Activated T-cell treated with anti-CD3 and anti-CD28 coated beads, Interleukin-2, amount 50 U/mL, for 24 hours (primary cell): Measurements from ENCODE around the gene SMOC1.

Experiments used
- DNase-seq: peaks from one replicate; pipeline ENCODE4 v3.0.0-alpha.2; 2020
- H3K27ac Mint-ChIP-seq: 2 replicates; pipeline ENCODE4 v1.8.0; 2020; ENCODE audit warnings: mild to moderate bottlenecking, mixed read lengths
- H3K27me3 Mint-ChIP-seq: 2 replicates; pipeline ENCODE4 v1.8.0; 2020; ENCODE audit warnings: mixed read lengths
- H3K36me3 Mint-ChIP-seq: 2 replicates; pipeline ENCODE4 v1.8.0; 2020; ENCODE audit warnings: low read depth, mixed read lengths
- H3K4me1 Mint-ChIP-seq: 2 replicates; pipeline ENCODE4 v1.8.0; 2020; ENCODE audit warnings: low read depth, mixed read lengths
- H3K4me3 Mint-ChIP-seq: 2 replicates; pipeline ENCODE4 v1.8.0; 2020; ENCODE audit warnings: mild to moderate bottlenecking, moderate library complexity, mixed read lengths
- H3K9me3 Mint-ChIP-seq: 2 replicates; pipeline ENCODE4 v1.8.0; 2020; ENCODE audit warnings: mixed read lengths

SMOC1 gene

DNA sequence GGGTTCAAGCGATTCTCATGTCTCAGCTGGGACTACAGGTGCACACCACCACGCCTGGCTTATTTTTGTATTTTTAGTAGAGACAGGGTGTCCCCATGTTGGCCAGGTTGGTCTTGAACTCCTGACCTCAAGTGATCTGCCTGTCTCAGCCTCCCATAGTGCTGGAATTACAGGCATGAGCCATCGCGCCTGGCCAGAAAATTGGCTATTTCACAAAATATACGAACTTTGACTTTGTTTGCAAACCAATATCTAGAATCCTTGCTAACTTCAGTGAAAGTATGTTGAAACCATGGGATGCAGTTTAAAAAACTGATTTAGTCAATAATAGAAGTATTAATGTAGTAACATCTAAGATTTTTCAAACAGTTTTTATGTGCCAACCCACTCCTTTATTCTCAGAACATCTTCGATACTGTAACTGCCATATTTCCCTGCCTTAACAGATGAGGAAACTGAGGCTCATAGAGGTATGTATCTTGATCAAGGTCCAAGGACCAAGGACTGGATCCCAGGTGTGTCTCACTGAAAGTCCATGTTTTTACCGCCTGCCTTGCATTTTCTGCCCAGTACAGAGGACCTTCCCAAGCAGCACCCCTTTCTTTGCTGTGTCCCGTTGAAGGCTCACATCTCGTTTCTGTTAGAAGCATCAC is 54.5 kb downstream of the SMOC1 start:
- no peak for DNase-seq
- Mint-ChIP-seq H3K36me3 (no peaks in the 10 kb centered on the region), H3K9me3 (no peaks in the 10 kb centered on the region), H3K27ac (no peak overlapping the region), H3K4me1 (no peaks in the 10 kb centered on the region), H3K4me3 (no peak overlapping the region), H3K27me3 (peaks cover 18% of the 10 kb centered on the region)

GRCh38 chr14:69937367-69938081 is 58.3 kb downstream of the SMOC1 start:
- no peaks in the 10 kb centered on the region for H3K9me3 Mint-ChIP-seq
- H3K36me3 Mint-ChIP-seq: no peaks in the 10 kb centered on the region
- DNase-seq: no peak
- H3K4me1 Mint-ChIP-seq: no peaks in the 10 kb centered on the region
- H3K27ac Mint-ChIP-seq: no peak overlapping the region
- H3K4me3 Mint-ChIP-seq: no peak overlapping the region
- peaks cover 20% of the 10 kb centered on the region for H3K27me3 Mint-ChIP-seq

GRCh38 chr14:69938751-69939150 is 59.5 kb downstream of the SMOC1 start:
- Mint-ChIP-seq H3K36me3 (no peaks in the 10 kb centered on the region), H3K4me3 (no peak overlapping the region), H3K27me3 (peaks cover 25% of the 10 kb centered on the region), H3K4me1 (no peaks in the 10 kb centered on the region), H3K9me3 (no peaks in the 10 kb centered on the region), H3K27ac (no peak overlapping the region)
- DNase-seq: no peak

- Mint-ChIP-seq H3K4me1 (no peaks in the 10 kb centered on the region), H3K9me3 (peaks cover 14% of the 10 kb centered on the region), H3K36me3 (no peaks in the 10 kb centered on the region), H3K27ac (no peak overlapping the region), H3K4me3 (no peak overlapping the region), H3K27me3 (peaks cover 28% of the 10 kb centered on the region)
- DNase-seq: no peak
These were observed 62.8 kb downstream of the SMOC1 start for GRCh38 chr14:69941768-69942742.

DNA sequence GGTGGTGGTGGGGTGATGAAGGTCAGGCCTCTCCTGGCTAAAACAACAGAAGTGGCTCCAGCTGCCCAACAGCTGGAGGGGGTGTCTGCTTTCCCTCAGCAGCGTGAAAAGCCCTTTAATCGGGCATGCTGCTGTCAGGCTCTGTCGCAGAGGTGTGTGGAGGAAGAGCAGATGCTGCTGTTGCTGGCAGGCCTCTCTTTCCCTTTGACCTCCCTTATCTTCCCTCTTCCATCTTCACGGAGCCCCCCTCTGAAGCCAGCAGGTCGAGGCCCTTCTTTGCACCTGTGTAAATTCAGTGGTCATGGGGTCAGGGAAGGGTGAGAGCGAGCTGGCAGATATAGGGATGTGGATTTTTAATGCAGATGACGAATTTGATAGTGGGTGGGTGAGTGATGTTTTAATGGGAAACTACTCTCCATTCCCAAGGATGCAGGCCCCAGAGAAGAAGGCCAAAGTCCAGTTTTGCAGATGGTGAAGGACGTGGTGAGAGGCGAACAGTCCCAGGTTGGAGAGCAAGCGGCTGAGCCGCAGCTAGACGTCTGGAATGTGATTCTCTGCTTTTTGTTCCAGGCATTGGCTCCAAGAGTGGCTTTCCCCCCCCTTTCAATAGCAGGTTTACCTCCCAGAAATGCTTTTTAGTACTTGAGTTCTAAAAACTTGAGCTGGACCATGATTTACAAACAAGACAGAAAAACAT is 64.0 kb downstream of the SMOC1 start:
- Mint-ChIP-seq H3K9me3 (peaks cover 14% of the 10 kb centered on the region), H3K4me3 (no peak overlapping the region), H3K4me1 (no peaks in the 10 kb centered on the region), H3K27ac (no peak overlapping the region), H3K27me3 (peaks cover 24% of the 10 kb centered on the region), H3K36me3 (no peaks in the 10 kb centered on the region)
- DNase-seq: no peak

DNA sequence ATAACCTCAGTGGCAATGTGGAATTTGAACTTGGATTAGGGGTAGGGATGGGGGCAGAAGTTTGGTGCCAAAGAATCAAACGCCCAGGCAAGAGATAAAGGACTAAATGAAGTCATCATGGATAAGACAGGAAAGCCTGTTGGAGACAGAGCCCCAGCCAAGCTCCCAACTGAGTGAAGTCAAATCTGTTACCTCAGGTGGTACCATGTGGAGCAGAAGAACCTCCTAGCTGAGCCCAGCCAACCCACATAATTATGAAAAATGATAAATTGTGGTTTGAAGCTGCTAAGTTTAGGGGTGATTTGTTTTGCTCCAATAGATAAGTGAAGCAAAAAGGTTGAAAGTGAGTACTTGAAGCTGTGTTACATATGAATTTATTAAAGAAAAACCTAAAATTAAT is 66.1 kb downstream of the SMOC1 start:
- Mint-ChIP-seq H3K4me1 (no peaks in the 10 kb centered on the region), H3K27ac (no peak overlapping the region), H3K4me3 (no peak overlapping the region), H3K36me3 (no peaks in the 10 kb centered on the region), H3K9me3 (peaks cover 14% of the 10 kb centered on the region), H3K27me3 (peaks cover 30% of the 10 kb centered on the region)
- no peak for DNase-seq

- Mint-ChIP-seq H3K9me3 (peaks cover 15% of the 10 kb centered on the region), H3K4me1 (no peaks in the 10 kb centered on the region), H3K4me3 (no peak overlapping the region)
These were observed 66.7 kb downstream of the SMOC1 start for GRCh38 chr14:69945912-69946311.

DNA sequence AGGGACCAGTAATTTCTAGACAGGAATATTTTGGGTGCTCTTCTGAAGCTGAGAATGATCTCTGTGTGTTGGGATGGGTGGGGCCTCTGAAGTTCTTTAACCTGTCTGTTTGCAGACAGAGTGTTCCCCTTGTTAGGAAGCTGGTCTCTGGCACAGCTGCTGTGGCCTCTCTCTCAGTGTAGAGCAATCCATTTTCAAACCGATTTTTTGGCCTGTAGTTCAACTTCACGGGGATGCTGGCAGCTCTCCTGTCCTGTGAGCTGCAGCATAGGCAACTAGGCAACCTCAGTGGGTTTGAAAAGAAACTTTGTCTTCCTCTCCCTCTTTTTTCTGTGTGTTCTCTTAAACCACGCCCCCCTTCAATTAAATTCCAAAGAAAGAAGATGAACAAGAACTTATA is 69.1 kb downstream of the SMOC1 start:
- H3K27me3 Mint-ChIP-seq: peaks cover 25% of the 10 kb centered on the region
- H3K4me3 Mint-ChIP-seq: no peak overlapping the region
- H3K4me1 Mint-ChIP-seq: no peaks in the 10 kb centered on the region
- H3K9me3 Mint-ChIP-seq: peaks cover 17% of the 10 kb centered on the region
- no peak overlapping the region for H3K27ac Mint-ChIP-seq
- no peaks in the 10 kb centered on the region for H3K36me3 Mint-ChIP-seq
- DNase-seq: no peak

More at GRCh38 chr14:69945912-69946311, 66.7 kb downstream of the SMOC1 start:
- Mint-ChIP-seq H3K27ac (no peak overlapping the region), H3K36me3 (no peaks in the 10 kb centered on the region), H3K27me3 (peaks cover 32% of the 10 kb centered on the region)
- no peak for DNase-seq

DNA sequence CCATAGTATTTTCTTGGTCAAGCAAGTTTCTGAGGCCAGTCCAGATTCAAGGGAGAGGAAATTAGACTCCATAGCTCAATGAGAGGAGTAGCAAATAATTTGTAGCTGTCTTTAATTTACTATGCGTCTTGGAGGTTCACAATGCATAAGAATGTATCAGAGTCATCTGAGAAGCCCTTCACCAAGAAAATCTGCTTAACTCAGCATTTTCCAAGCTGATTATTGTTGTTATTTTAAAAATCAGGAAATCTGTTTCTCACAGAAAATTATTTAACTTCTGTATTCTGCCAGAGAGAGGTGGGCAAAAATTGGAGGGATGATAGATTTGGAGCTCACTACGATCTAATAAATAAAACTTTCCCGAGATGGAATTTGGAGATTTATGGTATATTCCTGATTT is 72.0 kb downstream of the SMOC1 start:
- Mint-ChIP-seq H3K27me3 (peaks cover 30% of the 10 kb centered on the region), H3K36me3 (no peaks in the 10 kb centered on the region), H3K27ac (no peak overlapping the region), H3K9me3 (peaks cover 3% of the 10 kb centered on the region), H3K4me1 (no peaks in the 10 kb centered on the region), H3K4me3 (no peak overlapping the region)
- DNase-seq: no peak

DNA sequence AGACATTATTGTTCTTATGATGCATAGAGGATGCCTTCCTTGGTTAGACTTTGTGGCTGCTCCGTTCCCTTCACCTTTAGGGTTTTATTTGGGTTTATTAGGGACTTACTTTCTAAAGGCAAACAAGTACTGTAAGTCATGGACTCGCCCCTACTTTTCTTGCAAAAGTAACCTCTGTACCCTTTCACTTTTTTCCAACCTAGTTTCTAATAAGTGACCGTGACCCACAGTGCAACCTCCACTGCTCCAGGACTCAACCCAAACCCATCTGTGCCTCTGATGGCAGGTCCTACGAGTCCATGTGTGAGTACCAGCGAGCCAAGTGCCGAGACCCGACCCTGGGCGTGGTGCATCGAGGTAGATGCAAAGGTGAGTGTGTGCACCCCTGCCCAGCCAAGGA is 72.7 kb downstream of the SMOC1 start:
- Mint-ChIP-seq H3K27ac (no peak overlapping the region), H3K9me3 (peaks cover 3% of the 10 kb centered on the region), H3K36me3 (no peaks in the 10 kb centered on the region), H3K4me3 (no peak overlapping the region), H3K4me1 (no peaks in the 10 kb centered on the region), H3K27me3 (peaks cover 34% of the 10 kb centered on the region)
- no peak for DNase-seq

DNA sequence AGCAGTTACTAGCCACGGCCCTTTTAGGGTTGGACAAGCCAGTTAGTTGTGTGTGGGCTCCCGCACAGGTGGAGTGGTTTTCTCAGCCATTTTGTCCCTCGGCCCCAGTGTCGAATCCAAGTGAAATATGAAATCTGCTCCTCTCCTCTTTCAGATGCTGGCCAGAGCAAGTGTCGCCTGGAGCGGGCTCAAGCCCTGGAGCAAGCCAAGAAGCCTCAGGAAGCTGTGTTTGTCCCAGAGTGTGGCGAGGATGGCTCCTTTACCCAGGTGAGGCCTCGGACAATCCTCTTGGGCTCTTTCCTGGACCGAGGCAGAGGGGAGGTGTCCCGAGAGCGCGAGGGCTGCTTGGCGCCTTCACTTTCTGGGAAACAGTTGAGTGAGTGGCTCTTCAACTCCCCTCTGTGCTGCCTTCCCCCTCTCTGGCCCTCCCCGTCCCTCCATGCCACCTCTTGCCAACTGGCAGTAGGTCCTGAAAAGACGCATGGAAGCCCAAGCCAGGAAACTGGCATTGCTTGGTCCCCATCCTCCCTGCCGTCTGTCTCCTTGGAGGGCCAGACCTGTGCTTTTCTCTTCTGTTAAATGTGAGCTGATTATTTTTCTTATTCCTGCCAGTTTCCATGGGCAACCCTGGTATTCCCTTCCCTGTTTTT is 74.2 kb downstream of the SMOC1 start:
- Mint-ChIP-seq H3K4me1 (no peaks in the 10 kb centered on the region), H3K36me3 (no peaks in the 10 kb centered on the region), H3K27me3 (peaks cover 36% of the 10 kb centered on the region), H3K27ac (no peak overlapping the region), H3K9me3 (peaks cover 3% of the 10 kb centered on the region), H3K4me3 (no peak overlapping the region)
- no peak for DNase-seq

DNA sequence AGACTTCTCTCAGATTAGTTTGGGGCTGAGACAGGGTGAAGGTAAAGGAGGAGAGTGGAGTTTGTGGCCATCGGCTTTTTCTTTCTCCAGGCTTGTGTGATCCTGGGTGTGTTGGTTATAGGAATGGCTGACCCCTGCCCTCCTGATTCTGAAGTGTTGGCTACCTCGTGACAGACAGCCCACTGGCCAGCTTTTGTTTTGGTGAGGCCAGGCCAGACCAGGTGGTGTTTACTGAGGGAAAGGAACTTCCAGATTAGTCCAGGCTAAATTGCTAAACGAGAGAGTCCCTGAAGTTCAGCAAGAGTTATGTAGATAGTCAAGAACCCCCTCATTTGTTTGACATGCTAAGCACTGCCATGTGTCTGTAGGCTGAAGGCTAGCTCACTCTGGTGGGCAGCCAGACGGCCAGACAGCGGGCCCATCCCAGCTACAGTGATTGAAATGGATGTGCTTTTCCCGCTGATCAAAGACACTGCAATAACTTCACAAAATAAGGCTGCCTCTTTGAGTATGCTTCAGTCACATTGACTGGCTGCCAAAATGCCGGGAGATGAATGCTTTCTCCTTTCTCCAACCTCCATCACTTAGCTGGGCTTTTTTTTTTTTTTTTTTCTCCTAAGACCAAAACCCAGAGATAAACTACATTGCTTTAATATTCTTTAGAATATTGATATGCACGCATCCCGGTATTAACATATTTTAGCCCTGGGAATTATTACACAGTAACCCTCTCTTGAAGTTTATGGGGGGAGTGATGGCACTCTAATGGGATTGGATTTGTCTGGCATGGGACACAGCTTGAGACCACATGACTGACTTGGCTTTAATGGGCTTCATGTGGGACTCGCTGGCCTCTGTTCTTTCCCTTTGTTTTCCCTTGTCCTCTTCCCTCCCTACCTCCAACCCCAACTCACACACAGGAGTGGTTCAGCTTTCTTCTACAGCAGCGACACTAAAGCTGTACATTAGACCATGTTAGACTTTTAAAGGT is 76.9 kb downstream of the SMOC1 start:
- H3K36me3 Mint-ChIP-seq: no peaks in the 10 kb centered on the region
- no peak for DNase-seq
- no peaks in the 10 kb centered on the region for H3K4me1 Mint-ChIP-seq
- H3K27ac Mint-ChIP-seq: no peak overlapping the region
- no peak overlapping the region for H3K4me3 Mint-ChIP-seq
- no peaks in the 10 kb centered on the region for H3K9me3 Mint-ChIP-seq
- peaks cover 25% of the 10 kb centered on the region for H3K27me3 Mint-ChIP-seq

GRCh38 chr14:69956970-69957369 is 77.8 kb downstream of the SMOC1 start:
- no peak for DNase-seq
- no peaks in the 10 kb centered on the region for H3K9me3 Mint-ChIP-seq
- peaks cover 25% of the 10 kb centered on the region for H3K27me3 Mint-ChIP-seq
- no peaks in the 10 kb centered on the region for H3K36me3 Mint-ChIP-seq
- no peaks in the 10 kb centered on the region for H3K4me1 Mint-ChIP-seq
- H3K27ac Mint-ChIP-seq: no peak overlapping the region
- no peak overlapping the region for H3K4me3 Mint-ChIP-seq
